OCI-LY1 (cell line): Measurements from ENCODE around the gene TRIM9.

Source experiments
- CTCF ChIP-seq: fragments of 200-600 bp; sonication (generic), shearing (Covaris generic); IDR thresholded peaks from 2 replicates; pipeline ENCODE4 v1.5.1; 2017; ENCODE audit warnings: mild to moderate bottlenecking, antibody characterized with exemption, low read length, moderate library complexity, mixed read lengths
- EZH2 ChIP-seq: fragments of 200-600 bp; sonication (generic), shearing (Covaris generic); IDR thresholded peaks from 2 replicates; pipeline ENCODE4 v1.8.0; 2017; ENCODE audit warnings: borderline replicate concordance, mixed run types, mild to moderate bottlenecking, antibody characterized with exemption, low read length, moderate library complexity, mixed read lengths

GRCh38 chr14:51119411-51120051, 24.6 kb upstream of the TRIM9 start:
- TF ChIP-seq CTCF = no peak
- no peak for TF ChIP-seq EZH2
